ENCODE data around the gene FOS. TPM values are rescaled to one million over a fixed set of nuclear protein-coding genes. Genes with fewer than 3 reads are reported as not detected.

FOS gene
- total and polyA plus RNA-seq, 2 of the 13 experiments (the other 11 are each of a cell fraction or from before 2014, with no cell fraction given): 15.9 to 24.2 TPM

DNA sequence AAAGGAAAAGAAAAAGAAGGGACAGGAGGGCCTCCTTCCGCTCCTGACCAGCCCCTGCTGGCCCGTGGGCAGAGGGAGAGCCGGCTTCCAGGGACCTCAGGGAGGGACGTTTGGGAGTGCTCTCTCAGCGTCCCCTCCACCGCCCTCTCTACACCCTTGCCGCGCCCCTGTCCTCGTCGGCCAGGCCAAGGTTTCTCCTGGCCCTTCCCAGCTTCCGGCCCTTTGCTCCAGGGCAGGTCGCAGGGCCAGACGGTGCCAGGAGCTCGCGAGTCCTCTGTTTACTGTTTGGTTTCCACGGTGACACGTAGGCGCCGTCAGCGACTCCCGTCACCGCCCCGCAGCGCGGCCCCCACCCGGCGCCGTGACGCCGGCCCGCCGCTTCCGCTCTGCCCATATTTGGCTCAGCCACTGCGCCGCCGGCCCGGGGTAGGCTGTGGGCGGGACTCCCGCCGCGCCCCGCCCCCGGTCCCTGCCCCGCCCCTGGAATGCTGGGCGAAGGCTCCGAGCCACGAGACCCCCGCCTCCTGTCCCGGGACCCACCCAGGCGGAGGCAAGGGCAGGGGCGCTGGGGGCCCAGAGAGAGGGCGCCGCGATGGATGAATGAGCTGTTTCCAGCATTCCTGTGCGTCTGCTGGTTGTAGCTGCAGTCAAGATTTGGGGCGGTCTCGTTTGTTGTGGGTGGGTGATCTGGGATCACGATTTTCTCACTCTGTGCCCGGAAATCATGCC, 15.5 kb downstream of the FOS start (continued):
- TF ChIP-seq, protein P1, sequence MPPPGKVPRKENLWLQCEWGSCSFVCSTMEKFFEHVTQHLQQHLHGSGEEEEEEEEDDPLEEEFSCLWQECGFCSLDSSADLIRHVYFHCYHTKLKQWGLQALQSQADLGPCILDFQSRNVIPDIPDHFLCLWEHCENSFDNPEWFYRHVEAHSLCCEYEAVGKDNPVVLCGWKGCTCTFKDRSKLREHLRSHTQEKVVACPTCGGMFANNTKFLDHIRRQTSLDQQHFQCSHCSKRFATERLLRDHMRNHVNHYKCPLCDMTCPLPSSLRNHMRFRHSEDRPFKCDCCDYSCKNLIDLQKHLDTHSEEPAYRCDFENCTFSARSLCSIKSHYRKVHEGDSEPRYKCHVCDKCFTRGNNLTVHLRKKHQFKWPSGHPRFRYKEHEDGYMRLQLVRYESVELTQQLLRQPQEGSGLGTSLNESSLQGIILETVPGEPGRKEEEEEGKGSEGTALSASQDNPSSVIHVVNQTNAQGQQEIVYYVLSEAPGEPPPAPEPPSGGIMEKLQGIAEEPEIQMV (CRISPR knock-in tag; IDR thresholded peaks at IDR 0.05; ENCODE audit: low read depth): no peak
- TF ChIP-seq, protein P2, sequence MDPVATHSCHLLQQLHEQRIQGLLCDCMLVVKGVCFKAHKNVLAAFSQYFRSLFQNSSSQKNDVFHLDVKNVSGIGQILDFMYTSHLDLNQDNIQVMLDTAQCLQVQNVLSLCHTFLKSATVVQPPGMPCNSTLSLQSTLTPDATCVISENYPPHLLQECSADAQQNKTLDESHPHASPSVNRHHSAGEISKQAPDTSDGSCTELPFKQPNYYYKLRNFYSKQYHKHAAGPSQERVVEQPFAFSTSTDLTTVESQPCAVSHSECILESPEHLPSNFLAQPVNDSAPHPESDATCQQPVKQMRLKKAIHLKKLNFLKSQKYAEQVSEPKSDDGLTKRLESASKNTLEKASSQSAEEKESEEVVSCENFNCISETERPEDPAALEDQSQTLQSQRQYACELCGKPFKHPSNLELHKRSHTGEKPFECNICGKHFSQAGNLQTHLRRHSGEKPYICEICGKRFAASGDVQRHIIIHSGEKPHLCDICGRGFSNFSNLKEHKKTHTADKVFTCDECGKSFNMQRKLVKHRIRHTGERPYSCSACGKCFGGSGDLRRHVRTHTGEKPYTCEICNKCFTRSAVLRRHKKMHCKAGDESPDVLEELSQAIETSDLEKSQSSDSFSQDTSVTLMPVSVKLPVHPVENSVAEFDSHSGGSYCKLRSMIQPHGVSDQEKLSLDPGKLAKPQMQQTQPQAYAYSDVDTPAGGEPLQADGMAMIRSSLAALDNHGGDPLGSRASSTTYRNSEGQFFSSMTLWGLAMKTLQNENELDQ (CRISPR knock-in tag; IDR thresholded peaks at IDR 0.05; ENCODE audit: borderline replicate concordance): no peak
- TF ChIP-seq ZNF260 (CRISPR knock-in tag; IDR thresholded peaks at IDR 0.05; ENCODE audit: borderline replicate concordance, low read depth) (no peak), ZNF468 (CRISPR knock-in tag; IDR thresholded peaks at IDR 0.05) (no peak), ZNF329 (CRISPR knock-in tag; IDR thresholded peaks at IDR 0.05; ENCODE audit: low read depth) (no peak), MXI1 (IDR thresholded peaks at IDR 0.05; ENCODE audit: borderline replicate concordance, low read depth, low read length) (peak; percentile 84; the same call in 1 of the 3 replicates), ADNP (CRISPR knock-in tag; IDR thresholded peaks at IDR 0.05) (no peak), HMG20A (CRISPR knock-in tag; IDR thresholded peaks at IDR 0.05; ENCODE audit: borderline replicate concordance) (no peak), ZNF333 (CRISPR knock-in tag; IDR thresholded peaks at IDR 0.05; ENCODE audit: borderline replicate concordance) (no peak), RXRA (CRISPR knock-in tag; IDR thresholded peaks at IDR 0.05) (peak; percentile 84), SETDB1 (CRISPR knock-in tag; IDR thresholded peaks at IDR 0.05; ENCODE audit: borderline replicate concordance) (no peak)
- TF ChIP-seq, protein P3, sequence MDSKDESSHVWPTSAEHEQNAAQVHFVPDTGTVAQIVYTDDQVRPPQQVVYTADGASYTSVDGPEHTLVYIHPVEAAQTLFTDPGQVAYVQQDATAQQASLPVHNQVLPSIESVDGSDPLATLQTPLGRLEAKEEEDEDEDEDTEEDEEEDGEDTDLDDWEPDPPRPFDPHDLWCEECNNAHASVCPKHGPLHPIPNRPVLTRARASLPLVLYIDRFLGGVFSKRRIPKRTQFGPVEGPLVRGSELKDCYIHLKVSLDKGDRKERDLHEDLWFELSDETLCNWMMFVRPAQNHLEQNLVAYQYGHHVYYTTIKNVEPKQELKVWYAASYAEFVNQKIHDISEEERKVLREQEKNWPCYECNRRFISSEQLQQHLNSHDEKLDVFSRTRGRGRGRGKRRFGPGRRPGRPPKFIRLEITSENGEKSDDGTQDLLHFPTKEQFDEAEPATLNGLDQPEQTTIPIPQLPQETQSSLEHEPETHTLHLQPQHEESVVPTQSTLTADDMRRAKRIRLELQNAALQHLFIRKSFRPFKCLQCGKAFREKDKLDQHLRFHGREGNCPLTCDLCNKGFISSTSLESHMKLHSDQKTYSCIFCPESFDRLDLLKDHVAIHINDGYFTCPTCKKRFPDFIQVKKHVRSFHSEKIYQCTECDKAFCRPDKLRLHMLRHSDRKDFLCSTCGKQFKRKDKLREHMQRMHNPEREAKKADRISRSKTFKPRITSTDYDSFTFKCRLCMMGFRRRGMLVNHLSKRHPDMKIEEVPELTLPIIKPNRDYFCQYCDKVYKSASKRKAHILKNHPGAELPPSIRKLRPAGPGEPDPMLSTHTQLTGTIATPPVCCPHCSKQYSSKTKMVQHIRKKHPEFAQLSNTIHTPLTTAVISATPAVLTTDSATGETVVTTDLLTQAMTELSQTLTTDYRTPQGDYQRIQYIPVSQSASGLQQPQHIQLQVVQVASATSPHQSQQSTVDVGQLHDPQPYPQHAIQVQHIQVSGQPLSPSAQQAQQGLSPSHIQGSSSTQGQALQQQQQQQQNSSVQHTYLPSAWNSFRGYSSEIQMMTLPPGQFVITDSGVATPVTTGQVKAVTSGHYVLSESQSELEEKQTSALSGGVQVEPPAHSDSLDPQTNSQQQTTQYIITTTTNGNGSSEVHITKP (CRISPR knock-in tag; IDR thresholded peaks at IDR 0.05; ENCODE audit: low read depth): peak; percentile 77; the same call in 1 of the 2 replicates
- TF ChIP-seq, protein P4, sequence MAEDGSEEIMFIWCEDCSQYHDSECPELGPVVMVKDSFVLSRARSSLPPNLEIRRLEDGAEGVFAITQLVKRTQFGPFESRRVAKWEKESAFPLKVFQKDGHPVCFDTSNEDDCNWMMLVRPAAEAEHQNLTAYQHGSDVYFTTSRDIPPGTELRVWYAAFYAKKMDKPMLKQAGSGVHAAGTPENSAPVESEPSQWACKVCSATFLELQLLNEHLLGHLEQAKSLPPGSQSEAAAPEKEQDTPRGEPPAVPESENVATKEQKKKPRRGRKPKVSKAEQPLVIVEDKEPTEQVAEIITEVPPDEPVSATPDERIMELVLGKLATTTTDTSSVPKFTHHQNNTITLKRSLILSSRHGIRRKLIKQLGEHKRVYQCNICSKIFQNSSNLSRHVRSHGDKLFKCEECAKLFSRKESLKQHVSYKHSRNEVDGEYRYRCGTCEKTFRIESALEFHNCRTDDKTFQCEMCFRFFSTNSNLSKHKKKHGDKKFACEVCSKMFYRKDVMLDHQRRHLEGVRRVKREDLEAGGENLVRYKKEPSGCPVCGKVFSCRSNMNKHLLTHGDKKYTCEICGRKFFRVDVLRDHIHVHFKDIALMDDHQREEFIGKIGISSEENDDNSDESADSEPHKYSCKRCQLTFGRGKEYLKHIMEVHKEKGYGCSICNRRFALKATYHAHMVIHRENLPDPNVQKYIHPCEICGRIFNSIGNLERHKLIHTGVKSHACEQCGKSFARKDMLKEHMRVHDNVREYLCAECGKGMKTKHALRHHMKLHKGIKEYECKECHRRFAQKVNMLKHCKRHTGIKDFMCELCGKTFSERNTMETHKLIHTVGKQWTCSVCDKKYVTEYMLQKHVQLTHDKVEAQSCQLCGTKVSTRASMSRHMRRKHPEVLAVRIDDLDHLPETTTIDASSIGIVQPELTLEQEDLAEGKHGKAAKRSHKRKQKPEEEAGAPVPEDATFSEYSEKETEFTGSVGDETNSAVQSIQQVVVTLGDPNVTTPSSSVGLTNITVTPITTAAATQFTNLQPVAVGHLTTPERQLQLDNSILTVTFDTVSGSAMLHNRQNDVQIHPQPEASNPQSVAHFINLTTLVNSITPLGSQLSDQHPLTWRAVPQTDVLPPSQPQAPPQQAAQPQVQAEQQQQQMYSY (CRISPR knock-in tag; IDR thresholded peaks at IDR 0.05): peak; percentile 86
